Testis (tissue), 3 donors: ENCODE results near the gene SLC22A12. TPM values are rescaled to one million over a fixed set of nuclear protein-coding genes. Genes with fewer than 3 reads are reported as not detected.

Experiments
- DNase-seq: peaks from one replicate; pipeline ENCODE4 v3.0.0-alpha.2; 2019
- H3K27ac ChIP-seq, 2 donors: fragments of 200-600 bp; sonication (generic); one replicate each; pipeline ENCODE4 v1.5.1; 2019
- H3K27me3 ChIP-seq: fragments of 200-600 bp; sonication (generic); one replicate; pipeline ENCODE4 v1.5.1; 2019
- H3K36me3 ChIP-seq: fragments of 200-600 bp; sonication (generic); one replicate; pipeline ENCODE4 v1.5.1; 2017; ENCODE audit warnings: low read depth; ENCODE audit errors: missing control alignments
- H3K4me1 ChIP-seq: fragments of 200-600 bp; sonication (generic); one replicate; pipeline ENCODE4 v1.5.1; 2019
- H3K4me3 ChIP-seq, 2 donors: fragments of 200-600 bp; sonication (generic); one replicate each; pipeline ENCODE4 v1.5.1; 2017 to 2019
- H3K9me3 ChIP-seq: fragments of 200-600 bp; sonication (generic); one replicate; pipeline ENCODE4 v1.5.1; 2017
- POLR2A ChIP-seq: fragments of 450-650 bp; IDR thresholded peaks from one replicate; pipeline ENCODE4 v1.6.1; 2017; ENCODE audit warnings: antibody characterized with exemption, mild to moderate bottlenecking, moderate library complexity
- WGBS, 2 donors: methylation state at CpG; one replicate each; pipeline ENCODE4 v1.1.5; 2018; 5-methylcytosine and 5-hydroxymethylcytosine counted together
- intact Hi-C: fragments of 100-400 bp; cut with DNase I; formaldehyde crosslinking; loops from one replicate; pipeline ENCODE4 v1.15.1; 2023; ENCODE audit warnings: low total_unique reads
- polyA plus RNA-seq: library from polyadenylated mRNA; stranded (reverse); fragments of 350-450 nt; fragmentation: Illumina TruSeq; extraction: RNeasy Lipid Tissue Mini Kit (QIAGEN cat#74804); gene quantifications from one replicate; pipeline ENCODE4 v1.2.3, GENCODE V29; 2014; ENCODE audit warnings: low read depth, low replicate concordance; ENCODE audit not compliant: insufficient read depth
- total RNA-seq, 2 donors: library from RNA; depleted of rRNA; stranded (reverse); fragments of >200 nt; gene quantifications; one replicate each; pipeline ENCODE4 v1.2.3, GENCODE V29; 2016
- TF ChIP-seq, protein P1 (sequence below), 3 experiments: fragments of 450-650 bp in 2 of 3; fragments of 200-600 bp in 1 of 3; sonication (generic) in 1 of 3; IDR thresholded peaks; one replicate each; pipeline ENCODE4 v1.5.1; 2016 to 2019; ENCODE audit warnings: antibody characterized with exemption in 3 of 3, mild to moderate bottlenecking in 2 of 3, moderate library complexity in 1 of 3

The SLC22A12 gene
- total and polyA plus RNA-seq, 3 donors from 2014 or later, result not detected

DNA sequence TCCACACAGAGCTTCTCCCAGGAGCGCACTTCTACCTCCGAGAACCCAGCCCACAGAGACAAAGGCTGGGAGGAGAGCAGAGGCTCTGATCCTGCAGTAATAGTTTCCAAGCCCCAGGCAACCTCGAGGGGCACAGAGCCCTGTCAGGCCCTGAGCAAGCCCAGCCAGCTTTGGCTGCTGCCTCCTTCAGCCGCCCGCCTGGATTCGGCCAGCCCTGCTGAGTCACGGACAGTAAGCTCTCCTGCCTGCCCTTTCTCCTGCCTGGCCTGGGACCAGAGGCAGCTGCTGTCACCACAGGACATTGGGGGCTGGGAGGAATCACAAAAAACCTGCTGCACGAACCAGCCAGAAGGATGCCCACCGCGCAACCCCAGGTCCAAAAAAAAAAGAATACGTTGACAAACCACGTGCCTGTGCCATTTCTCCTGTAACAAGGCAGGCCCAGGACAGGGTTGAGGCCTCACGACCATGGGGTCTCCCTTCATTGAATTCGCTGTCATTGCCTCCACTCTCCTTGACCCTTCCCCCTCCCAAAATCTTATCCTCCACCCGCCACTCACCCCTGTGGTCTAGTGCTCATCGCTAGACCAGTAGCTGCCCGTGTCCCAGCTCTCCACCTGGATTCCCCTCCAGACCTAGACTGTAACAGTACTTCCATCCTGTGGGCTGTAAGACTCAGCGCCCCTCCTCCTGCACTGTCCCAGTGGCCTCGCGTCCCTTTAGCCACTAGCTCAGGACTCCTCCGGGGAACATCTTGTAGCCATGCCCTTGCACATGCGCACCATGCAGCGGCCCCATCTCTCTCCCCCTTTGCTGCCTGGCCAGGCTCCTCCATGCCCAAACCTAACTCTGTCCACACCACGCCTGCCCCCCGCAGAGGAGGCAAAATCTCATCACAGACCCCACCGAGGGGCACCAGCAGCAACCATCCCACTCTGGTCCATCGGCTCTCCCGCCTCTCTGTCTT, 7.4 kb upstream of the SLC22A12 start:
- intact Hi-C loops, result no loop called here
- Histone ChIP-seq H3K4me1 (peaks cover 10% of the 10 kb centered on the region), H3K27me3 (no peaks in the 10 kb centered on the region), H3K4me3 (no peak overlapping the region), H3K27ac (no peak overlapping the region), H3K9me3 (no peaks in the 10 kb centered on the region), H3K36me3 (no peaks in the 10 kb centered on the region)
- TF ChIP-seq, protein P1, sequence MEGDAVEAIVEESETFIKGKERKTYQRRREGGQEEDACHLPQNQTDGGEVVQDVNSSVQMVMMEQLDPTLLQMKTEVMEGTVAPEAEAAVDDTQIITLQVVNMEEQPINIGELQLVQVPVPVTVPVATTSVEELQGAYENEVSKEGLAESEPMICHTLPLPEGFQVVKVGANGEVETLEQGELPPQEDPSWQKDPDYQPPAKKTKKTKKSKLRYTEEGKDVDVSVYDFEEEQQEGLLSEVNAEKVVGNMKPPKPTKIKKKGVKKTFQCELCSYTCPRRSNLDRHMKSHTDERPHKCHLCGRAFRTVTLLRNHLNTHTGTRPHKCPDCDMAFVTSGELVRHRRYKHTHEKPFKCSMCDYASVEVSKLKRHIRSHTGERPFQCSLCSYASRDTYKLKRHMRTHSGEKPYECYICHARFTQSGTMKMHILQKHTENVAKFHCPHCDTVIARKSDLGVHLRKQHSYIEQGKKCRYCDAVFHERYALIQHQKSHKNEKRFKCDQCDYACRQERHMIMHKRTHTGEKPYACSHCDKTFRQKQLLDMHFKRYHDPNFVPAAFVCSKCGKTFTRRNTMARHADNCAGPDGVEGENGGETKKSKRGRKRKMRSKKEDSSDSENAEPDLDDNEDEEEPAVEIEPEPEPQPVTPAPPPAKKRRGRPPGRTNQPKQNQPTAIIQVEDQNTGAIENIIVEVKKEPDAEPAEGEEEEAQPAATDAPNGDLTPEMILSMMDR (IDR thresholded peaks at IDR 0.05), result no peak
- TF ChIP-seq POLR2A, result no peak
- 92% methylated on average over 22 to 28 of the region's 28 CpGs for WGBS, 2 donors
- DNase-seq, result no peak

DNA sequence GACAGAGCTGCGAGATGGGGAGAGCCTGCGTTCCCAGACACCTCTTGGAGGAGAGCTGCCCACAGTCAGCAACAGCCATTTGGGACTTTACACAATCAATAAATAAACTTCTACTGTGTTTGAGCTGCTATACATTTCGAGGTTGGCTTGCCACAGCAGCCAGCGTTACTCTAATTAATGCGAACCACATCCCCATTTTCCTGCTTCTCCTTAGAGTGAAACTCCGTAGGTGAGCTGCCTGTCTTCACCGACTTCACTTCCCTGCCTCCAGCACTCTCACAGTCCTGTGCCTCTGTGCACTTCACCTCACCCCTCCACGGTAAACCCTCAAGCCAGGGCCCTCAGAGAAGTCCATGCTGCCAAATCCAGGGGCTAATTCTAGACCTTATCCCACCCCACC, 5.9 kb upstream of the SLC22A12 start:
- whole genome bisulfite sequencing, 2 donors, result 79 to 86% methylated on average over 8 of the region's 8 CpGs
- DNase-seq, result no peak
- intact Hi-C loops, result no loop called here
- Histone ChIP-seq H3K27me3 (no peaks in the 10 kb centered on the region), H3K9me3 (no peaks in the 10 kb centered on the region), H3K36me3 (no peaks in the 10 kb centered on the region), H3K27ac (no peak overlapping the region), H3K4me3 (no peak overlapping the region), H3K4me1 (peaks cover 10% of the 10 kb centered on the region)
- TF ChIP-seq, protein P1 (IDR thresholded peaks at IDR 0.05), result no peak
- no peak for TF ChIP-seq POLR2A

DNA sequence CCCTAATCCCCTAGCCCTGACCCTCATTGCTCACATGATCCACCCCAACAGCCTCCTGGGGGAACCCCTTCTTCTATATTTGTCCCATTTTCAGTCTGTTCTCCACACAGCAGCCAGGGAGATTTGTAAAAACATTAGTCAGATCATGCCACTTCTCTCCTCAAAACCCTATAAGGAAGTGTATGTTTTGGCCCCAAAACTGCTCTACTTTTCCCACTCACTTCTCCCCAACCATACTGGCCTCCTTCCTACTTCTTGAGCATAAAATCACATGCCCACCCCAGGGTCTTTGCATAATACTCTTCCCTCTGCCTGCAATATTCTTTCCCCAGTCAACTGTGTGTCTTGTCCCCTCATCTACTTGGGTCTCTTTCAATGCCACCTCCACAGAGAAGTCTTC, 4.7 kb upstream of the SLC22A12 start:
- no peak for TF ChIP-seq POLR2A
- TF ChIP-seq, protein P1 (IDR thresholded peaks at IDR 0.05), result no peak
- no peak for DNase-seq
- Histone ChIP-seq H3K9me3 (no peaks in the 10 kb centered on the region), H3K27ac (no peak overlapping the region), H3K27me3 (no peaks in the 10 kb centered on the region), H3K4me3 (no peak overlapping the region), H3K4me1 (no peaks in the 10 kb centered on the region), H3K36me3 (no peaks in the 10 kb centered on the region)
- intact Hi-C loops, result no loop called here

DNA sequence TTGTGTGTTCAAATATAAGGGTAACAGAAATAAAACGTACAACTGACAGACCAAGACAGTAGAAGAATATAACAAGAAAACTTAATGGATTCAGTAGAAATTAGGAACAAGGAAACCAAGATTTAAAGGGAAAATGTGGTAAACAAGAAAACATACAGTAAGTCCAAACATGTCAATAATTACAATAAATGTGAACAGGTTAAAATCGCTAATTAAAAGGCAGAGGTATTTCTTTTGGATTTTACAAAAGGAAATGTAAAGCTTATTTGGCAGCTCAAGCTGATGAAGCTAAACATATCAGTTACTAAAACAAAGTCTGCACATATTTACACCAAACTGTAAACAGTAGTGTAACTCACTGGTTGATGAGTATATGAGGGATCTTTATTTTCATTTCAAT, 2.3 kb upstream of the SLC22A12 start:
- H3K27ac ChIP-seq, result no peak overlapping the region
- H3K9me3 ChIP-seq, result no peaks in the 10 kb centered on the region
- TF ChIP-seq, protein P1 (IDR thresholded peaks at IDR 0.05), result no peak
- no peak for TF ChIP-seq POLR2A
- intact Hi-C loops, result no loop called here
- no peak overlapping the region for H3K4me3 ChIP-seq
- DNase-seq, result no peak
- no peaks in the 10 kb centered on the region for H3K4me1 ChIP-seq
- H3K27me3 ChIP-seq, result no peaks in the 10 kb centered on the region
- H3K36me3 ChIP-seq, result no peaks in the 10 kb centered on the region
- 93 to 95% methylated on average over 2 of the region's 2 CpGs for WGBS, 2 donors
